Epithelial cell of prostate (primary cell): ENCODE data around the gene PROSER3.

ENCODE experiments used
- DNase-seq: peaks from one replicate; pipeline ENCODE4 v3.0.0-alpha.2; 2011; ENCODE audit warnings: low read depth, low spot score
- H3K27ac ChIP-seq: fragments of 450-650 bp; 2 replicates; pipeline ENCODE4 v1.5.1; 2017; ENCODE audit warnings: mild to moderate bottlenecking

PROSER3 gene

GRCh38 chr19:35812220-35813042, 54.5 kb downstream of the PROSER3 start, which contains the start of gene PRODH2:
TSS of gene PRODH2 (minus strand) at chr19:35812845. CDS start at chr19:35812805, 40 bp downstream.
- DNase-seq = no peak

DNA sequence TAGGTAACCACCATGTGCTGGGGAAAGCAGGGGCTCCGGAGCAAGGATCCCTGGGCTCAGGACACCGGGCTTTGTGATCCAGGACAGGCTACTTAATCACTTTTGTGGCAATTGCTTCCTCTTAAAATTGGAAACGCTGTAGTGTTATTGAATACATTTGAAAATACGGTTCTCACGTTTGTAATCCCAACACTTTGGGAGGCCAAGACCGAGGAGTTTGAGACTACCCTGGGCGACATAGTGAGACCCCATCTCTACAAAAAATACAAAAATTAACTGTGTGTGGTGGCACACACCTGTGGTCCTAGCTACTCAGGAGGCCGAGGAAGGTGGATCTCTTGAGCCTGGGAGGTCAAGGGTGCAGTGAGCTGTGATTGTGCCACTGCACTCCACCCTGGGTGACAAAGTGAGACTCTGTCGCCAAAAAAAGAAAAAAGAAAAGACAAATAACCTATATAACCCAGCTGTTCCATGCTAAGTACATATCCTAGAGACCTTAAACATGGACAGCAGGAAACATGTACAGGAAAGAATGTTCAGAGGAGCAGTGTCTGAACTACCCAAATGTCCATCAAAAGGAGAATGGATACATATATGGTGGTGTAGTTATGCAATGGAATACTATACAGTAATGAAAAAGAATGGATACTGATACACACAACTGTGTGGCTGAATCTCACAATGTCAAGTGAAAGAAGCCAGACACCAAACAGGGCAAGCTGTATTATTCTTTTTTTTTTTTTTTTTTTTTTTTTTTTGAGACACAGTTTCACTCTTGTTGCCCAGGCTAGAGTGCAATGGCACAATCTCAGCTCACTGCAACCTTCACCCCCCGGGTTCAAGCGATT, 55.3 kb downstream of the PROSER3 start:
- DNase-seq = no peak
- H3K27ac ChIP-seq = no peak overlapping the region

More at GRCh38 chr19:35812220-35813042, 54.5 kb downstream of the PROSER3 start, which contains the start of gene PRODH2:
- H3K27ac ChIP-seq = no peak within 1 kb of the TSS

DNA sequence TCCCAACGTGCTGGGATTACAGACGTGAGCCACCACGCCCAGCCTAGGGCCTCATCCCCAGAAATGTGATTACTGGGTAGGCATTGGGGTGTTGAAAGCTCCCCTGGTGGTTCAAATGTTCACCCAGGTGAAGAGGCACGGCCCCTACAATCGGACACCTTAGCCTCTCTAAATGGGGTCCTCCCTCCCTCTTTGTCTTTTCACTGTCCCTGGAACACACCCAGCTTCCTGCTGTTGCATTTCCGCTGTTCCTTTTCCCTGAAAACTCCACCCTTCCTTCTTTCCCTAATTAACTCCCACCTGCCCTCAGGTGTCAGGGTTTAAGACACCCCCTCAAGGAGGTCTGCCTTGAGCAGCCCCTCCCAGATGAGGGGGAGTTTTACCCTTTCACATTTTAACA, 58.3 kb downstream of the PROSER3 start:
- DNase-seq = no peak
- no peak overlapping the region for H3K27ac ChIP-seq

DNA sequence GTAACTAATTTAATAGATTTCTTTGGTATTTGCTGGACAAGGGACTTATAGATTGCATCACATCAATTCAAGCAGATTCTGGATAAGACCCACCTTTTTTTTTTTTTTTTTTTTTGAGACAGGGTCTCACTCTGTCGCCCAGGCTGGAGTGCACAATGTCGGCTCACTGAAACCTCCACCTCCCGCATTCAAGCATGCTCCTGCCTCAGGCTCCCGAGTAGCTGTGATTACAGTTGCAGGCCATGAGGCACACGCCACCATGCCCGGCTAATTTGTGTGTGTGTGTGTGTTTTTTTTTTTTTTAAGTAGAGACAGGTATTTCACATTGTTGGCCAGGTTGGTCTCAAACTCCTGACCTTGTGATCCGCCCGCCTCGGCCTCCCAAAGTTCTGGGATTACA, 58.9 kb downstream of the PROSER3 start:
- DNase-seq = no peak
- H3K27ac ChIP-seq = no peak overlapping the region

DNA sequence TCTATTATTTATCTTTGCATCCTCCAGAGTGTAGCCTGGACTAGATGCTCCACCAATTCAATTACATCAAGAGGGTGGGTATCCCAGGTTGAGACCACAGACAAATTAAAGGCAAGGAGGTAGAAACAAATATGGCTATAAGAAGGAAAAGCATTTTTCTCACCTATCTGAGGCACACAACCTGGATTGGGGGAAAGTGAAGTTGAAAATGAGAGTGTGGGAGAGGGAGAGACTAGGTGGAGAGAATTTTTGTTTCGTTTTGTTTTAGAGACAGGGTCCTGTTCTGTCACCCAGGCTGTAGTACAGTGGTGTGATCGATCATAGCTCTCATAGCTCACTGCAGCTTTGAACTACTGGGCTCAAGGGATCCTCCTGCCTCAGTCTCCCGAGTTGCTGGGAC, 60.5 kb downstream of the PROSER3 start:
- no peak for DNase-seq
- H3K27ac ChIP-seq = no peak overlapping the region
